Endothelial cell (in vitro differentiated cells): ENCODE measurements around the gene OTUB1. TPM values are rescaled to one million over a fixed set of nuclear protein-coding genes. Genes with fewer than 3 reads are reported as not detected.

ENCODE experiments used
- DNase-seq: peaks from one replicate; pipeline ENCODE4 v3.0.0; 2021; ENCODE audit warnings: low spot score
- H3K27ac Mint-ChIP-seq: one replicate; pipeline ENCODE4 v1.8.0; 2021; ENCODE audit warnings: mixed read lengths, inconsistent platforms; ENCODE audit not compliant: unreplicated experiment
- H3K27me3 Mint-ChIP-seq: one replicate; pipeline ENCODE4 v1.8.0; 2021; ENCODE audit warnings: mild to moderate bottlenecking, moderate library complexity, mixed read lengths, inconsistent platforms; ENCODE audit not compliant: unreplicated experiment
- H3K36me3 Mint-ChIP-seq: one replicate; pipeline ENCODE4 v1.8.0; 2021; ENCODE audit warnings: mild to moderate bottlenecking, low read depth, mixed read lengths, inconsistent platforms; ENCODE audit not compliant: unreplicated experiment
- H3K4me1 Mint-ChIP-seq: one replicate; pipeline ENCODE4 v1.8.0; 2021; ENCODE audit warnings: mild to moderate bottlenecking, mixed read lengths, inconsistent platforms; ENCODE audit not compliant: unreplicated experiment
- H3K4me3 Mint-ChIP-seq: one replicate; pipeline ENCODE4 v1.8.0; 2021; ENCODE audit warnings: mild to moderate bottlenecking, mixed read lengths, inconsistent platforms; ENCODE audit not compliant: unreplicated experiment
- H3K9me3 Mint-ChIP-seq: one replicate; pipeline ENCODE4 v1.8.0; 2021; ENCODE audit warnings: mixed read lengths, inconsistent platforms; ENCODE audit not compliant: unreplicated experiment
- CTCF ChIP-seq: fragments of 200-600 bp; sonication (generic); IDR thresholded peaks from one replicate; pipeline ENCODE4 v1.5.0; 2021; ENCODE audit warnings: antibody characterized with exemption; ENCODE audit not compliant: unreplicated experiment
- total RNA-seq: library from RNA; stranded (reverse); fragmentation: NEBNext Ultra II Directional; extraction: Animal tissue kit (Norgen Biotek cat#: 25700); gene quantifications from one replicate; pipeline ENCODE4 v1.2.1, GENCODE V29; 2021; ENCODE audit not compliant: unreplicated experiment

OTUB1 gene
- total RNA-seq, 1 donor from 2014 or later = 69.8 TPM

DNA sequence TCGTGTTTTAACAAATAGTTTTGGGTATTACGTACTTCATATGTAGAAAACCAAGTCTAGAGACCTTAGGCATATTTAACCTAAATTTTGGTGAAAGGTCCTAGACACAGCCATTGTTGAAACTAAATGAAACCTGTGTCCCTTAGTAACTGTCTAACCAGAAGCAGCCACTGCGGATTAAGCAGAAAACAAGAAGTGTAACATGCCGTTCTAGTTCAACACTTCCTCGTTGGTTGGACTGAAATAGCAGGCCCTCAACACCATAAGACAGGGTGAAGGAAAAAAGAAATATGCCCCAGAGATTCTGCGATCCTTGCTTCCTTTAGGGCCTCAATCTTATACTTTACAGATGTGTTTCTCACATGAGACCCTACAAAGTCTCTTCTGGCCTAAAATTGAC lies 45.5 kb upstream of the OTUB1 start:
- peaks cover 4% of the 10 kb centered on the region for H3K27me3 Mint-ChIP-seq
- TF ChIP-seq CTCF = no peak
- H3K36me3 Mint-ChIP-seq = no peaks in the 10 kb centered on the region
- H3K4me3 Mint-ChIP-seq = peak overlapping the region; percentile 48
- H3K27ac Mint-ChIP-seq = no peak overlapping the region
- DNase-seq = no peak
- H3K9me3 Mint-ChIP-seq = no peaks in the 10 kb centered on the region
- H3K4me1 Mint-ChIP-seq = peaks cover 14% of the 10 kb centered on the region

DNA sequence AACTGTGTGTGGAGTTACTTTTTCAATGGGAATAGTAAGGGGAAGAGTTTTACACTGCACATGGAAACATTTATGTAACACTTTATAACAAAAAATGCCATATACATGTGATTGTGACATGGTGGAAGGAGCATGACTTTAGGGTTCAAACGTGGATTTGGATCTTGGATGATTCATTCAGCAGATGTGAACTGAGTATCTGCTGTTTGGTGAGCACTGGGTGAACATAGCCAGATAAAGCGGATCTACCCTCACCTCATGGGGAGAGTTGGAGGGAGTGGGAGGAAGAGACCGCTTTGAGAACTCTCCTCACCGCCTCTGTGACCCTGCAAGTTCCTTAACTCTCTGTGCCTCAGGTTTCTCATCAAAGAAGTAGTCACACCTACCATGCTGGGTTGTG lies 44.3 kb upstream of the OTUB1 start:
- H3K4me3 Mint-ChIP-seq = no peak overlapping the region
- no peaks in the 10 kb centered on the region for H3K36me3 Mint-ChIP-seq
- peaks cover 14% of the 10 kb centered on the region for H3K4me1 Mint-ChIP-seq
- H3K27me3 Mint-ChIP-seq = peaks cover 4% of the 10 kb centered on the region
- TF ChIP-seq CTCF = no peak
- no peak overlapping the region for H3K27ac Mint-ChIP-seq
- no peaks in the 10 kb centered on the region for H3K9me3 Mint-ChIP-seq
- DNase-seq = no peak

DNA sequence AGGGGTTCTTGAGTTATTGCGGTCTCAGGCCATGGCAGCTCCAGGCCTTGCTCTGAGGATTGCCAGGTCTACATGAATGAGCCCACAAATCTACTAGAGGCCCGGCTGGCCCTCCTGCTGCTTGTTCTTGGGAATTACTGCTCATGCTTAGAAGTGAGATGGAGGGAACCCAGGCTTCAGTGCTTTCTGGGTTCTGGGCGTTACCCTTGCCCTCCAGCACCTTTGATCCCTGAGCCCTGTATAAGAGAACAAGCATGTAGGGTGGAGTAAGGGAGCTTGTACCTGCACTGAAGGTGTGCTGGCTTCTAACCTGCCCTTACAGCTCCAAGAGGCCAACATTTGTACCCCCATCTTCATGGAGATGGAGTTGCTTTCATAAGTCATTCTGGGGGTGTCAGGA lies 43.4 kb upstream of the OTUB1 start:
- Mint-ChIP-seq H3K4me3 (no peak overlapping the region), H3K4me1 (peaks cover 13% of the 10 kb centered on the region), H3K9me3 (no peaks in the 10 kb centered on the region), H3K27ac (no peak overlapping the region), H3K27me3 (peaks cover 4% of the 10 kb centered on the region), H3K36me3 (no peaks in the 10 kb centered on the region)
- no peak for TF ChIP-seq CTCF
- DNase-seq = no peak

- no peak overlapping the region for H3K27ac Mint-ChIP-seq
- peaks cover 4% of the 10 kb centered on the region for H3K4me1 Mint-ChIP-seq
- H3K9me3 Mint-ChIP-seq = no peaks in the 10 kb centered on the region
- no peaks in the 10 kb centered on the region for H3K36me3 Mint-ChIP-seq
- TF ChIP-seq CTCF = no peak
- DNase-seq = no peak
- peaks cover 2% of the 10 kb centered on the region for H3K27me3 Mint-ChIP-seq
- no peak overlapping the region for H3K4me3 Mint-ChIP-seq
Measured at GRCh38 chr11:63944987-63945386, 41.3 kb upstream of the OTUB1 start.

DNA sequence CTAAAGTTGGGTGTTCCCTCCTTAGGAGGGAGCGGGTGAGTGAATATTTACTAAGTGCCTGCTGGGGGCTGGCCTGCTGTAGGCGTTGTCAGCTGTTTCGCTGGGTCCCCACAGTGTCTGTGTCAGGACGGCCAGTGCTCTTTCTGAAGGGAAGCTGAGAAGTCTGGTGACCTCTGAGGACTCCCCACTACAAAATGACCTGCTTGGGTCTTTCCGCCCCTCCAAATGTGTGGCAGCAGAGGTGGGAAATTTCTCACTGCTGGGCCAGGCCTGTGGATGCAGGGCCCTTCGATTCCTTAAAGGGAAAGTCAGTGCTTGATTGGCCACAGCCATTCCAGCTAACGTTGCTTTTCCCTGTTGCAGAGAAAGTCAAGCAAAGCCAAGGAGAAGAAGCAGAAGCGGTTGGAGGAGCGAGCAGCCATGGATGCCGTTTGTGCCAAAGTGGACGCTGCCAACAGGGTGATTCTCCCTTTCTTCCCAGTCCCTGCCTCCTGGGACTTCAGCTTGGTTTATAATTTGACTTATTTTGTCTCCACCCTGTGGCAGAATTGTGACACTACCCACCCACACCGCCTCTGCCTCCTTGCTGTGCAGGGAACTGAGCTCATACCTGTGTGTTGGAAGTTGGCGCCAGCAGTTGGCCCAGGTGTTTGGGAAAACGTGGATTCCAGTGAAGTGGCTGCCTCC lies 40.6 kb upstream of the OTUB1 start:
- H3K4me3 Mint-ChIP-seq = no peak overlapping the region
- H3K9me3 Mint-ChIP-seq = no peaks in the 10 kb centered on the region
- peak; percentile 55 for TF ChIP-seq CTCF
- no peaks in the 10 kb centered on the region for H3K36me3 Mint-ChIP-seq
- peaks cover 2% of the 10 kb centered on the region for H3K27me3 Mint-ChIP-seq
- peaks cover under 1% of the 10 kb centered on the region for H3K4me1 Mint-ChIP-seq
- DNase-seq = peak; percentile 48
- H3K27ac Mint-ChIP-seq = no peak overlapping the region
